GM21447 (cell line): ENCODE measurements around the gene CCDC77.

ENCODE experiments used
- ATAC-seq: cut with Tn5 transposase; IDR thresholded peaks from one replicate; pipeline ENCODE4 v1.9.1; 2021; ENCODE audit not compliant: unreplicated experiment

The CCDC77 gene

DNA sequence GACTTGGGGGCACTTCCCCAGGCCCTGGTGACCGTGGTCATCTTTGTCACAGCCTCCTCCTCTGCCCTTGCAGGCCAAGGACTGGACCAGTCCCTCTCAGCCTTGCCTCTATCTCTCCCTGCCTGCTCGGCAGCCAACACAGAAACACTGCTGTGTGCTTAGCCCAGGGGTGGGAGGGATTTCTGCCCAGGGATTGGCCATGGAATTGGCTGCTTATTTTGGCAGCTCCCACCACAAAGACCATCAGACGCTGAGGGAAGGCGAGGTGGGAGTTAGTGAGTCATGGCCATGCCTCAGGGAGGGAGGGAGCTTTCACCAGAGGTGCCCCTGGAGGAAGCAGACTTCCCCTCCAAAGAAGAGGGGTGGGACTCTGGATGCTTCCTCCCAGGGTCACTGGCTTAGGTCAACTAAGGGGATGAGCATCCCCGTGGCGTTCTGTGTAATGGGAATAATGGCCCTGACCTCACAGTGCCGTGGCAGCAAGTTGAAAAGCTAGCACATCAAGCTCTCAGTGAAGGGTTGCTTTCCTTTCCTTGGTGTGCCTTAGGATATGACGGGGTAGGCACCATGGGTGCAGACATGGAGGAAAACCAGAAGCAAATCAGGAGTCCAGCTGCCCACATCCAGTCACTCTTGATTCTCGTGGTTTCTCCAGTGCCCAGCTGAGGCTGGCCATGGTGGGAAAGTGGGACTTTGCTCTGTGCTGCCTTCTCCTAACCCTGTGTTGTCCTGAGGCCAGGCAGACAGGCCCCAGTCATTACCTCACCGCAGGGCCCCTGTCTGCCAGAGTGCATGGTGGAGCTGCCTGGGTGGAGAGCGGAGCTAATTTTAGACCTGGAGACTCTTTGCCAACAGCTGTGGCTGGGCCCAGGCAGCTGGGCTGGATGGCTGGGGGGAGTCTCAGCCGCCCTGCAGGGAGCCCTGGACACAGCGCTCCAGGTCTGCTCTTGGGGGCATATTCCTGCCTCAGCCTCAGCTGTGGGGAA is 79.7 kb downstream of the CCDC77 start:
- no peak for ATAC-seq

DNA sequence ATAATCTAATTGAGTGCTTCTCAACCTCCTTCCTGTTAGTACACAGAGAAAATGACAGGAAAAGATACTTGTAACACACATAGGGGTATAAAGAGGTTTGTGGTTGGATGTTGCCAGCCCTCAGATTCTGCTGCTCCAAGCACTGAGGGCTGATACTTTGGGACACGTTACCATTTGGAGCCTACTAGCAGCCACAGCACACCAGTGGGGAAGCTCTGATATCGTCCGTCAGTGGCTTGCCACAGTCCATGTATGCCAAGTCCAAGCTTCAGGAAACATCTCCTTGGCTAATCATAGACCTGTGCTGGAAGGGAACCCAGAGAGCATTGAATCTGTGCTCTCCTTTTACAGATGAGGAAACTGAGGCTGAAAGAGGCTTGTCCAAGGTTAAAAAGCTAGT is 80.6 kb downstream of the CCDC77 start:
- ATAC-seq: no peak

DNA sequence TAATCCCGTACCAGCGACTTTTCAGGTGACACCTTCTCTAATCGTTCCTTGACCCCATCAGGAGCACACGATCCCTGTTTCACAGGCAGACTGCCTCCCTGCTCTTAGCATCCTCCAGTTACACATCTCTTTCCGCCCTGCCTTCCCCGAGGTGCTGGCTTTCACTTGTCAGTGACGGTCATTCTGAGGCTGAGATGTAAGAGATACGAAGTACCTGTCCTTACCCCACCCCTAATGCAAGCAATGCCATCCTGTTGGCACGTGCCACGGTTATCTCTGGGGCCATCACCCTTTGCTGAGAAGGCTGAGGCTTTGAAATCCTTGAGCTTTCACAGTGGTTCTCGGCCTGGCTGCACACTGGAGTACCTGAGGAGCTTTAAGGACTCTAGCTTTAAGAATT is 82.7 kb downstream of the CCDC77 start:
- ATAC-seq: no peak

DNA sequence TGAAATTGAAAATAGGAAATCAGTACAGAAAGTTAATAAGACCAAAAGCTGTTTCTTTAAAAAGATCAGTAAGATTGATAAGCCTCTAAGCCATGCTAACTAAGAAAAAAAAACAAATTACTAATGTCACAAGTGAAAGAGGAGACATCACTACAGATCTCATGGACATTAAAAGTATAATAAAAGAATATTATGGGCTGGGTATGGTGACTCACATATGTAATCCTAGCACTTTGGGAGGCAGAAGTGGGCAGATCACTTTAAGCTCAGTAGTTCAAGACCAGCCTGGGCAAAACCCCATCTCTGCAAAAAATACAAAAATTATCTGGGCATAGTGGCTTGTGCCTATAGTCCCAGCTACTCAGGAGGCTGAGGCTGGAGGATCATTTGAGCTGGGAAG is 88.8 kb downstream of the CCDC77 start:
- no peak for ATAC-seq
